HG02642 (cell line): Measurements from ENCODE around the gene FCMR.
"Not testable (repeated sequence)": the region's sequence is repeated elsewhere in the genome, so short reads cannot be mapped to it uniquely, and the experiment has no call there.

Source experiments
- ATAC-seq: cut with Tn5 transposase; IDR thresholded peaks from one replicate; pipeline ENCODE4 v1.9.1; 2021; ENCODE audit warnings: mild to moderate bottlenecking; ENCODE audit not compliant: unreplicated experiment, poor library complexity

FCMR gene

DNA sequence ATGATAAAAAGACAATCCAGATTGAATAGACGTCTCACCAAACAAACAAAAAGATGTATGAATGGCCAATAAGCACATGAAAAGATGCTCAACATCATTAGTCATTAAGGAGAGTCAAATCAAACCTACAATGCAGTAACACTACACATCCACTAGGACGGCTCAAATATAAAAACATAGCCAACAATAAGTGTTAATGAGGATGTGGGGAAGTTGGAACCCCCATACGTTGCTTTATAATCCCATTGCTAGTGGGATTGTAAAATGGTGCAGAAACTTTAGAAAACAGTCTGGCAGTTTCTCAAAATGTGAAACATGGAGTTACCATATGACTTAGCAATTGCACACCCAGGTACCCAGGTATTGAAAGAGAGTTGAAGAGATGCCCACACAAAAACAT is 39.2 kb downstream of the FCMR start:
- no peak for ATAC-seq

DNA sequence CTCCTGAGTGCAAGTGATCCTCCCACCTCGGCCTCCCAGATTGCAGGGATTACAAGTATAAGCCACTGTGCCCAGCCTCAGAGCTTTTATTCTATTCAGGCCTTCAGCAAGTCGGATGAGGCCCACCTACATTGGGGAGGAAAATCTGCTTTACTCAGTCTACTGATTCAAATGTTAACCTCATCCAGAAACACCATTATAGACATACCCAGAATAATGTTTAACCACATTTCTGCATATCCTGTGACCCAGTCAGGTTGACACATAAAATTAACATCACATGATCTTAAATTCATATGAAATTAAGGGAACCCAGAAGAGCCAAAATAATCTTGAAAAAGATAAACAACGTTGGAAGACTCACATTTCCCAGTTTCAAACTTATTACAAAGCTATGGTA is 41.4 kb downstream of the FCMR start:
- ATAC-seq: no peak

DNA sequence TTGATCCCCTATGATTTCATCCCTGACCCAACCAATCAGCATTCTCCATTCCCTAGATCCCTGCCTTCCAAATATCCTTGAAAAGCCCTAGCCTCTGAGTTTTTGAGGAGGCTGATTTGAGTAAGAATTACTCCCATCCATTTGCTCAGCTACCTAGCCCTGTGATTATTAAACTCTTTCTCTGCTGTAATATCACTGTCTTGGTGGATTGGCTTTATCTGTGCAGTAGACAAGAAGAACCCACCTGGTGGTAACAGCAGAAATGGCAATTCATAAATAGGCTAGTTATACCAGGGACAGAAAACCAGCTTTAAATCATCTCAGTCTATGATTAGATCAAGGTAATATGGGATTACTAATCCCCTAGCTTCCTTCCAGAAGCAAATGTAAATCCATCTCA is 43.3 kb downstream of the FCMR start:
- ATAC-seq: no peak

DNA sequence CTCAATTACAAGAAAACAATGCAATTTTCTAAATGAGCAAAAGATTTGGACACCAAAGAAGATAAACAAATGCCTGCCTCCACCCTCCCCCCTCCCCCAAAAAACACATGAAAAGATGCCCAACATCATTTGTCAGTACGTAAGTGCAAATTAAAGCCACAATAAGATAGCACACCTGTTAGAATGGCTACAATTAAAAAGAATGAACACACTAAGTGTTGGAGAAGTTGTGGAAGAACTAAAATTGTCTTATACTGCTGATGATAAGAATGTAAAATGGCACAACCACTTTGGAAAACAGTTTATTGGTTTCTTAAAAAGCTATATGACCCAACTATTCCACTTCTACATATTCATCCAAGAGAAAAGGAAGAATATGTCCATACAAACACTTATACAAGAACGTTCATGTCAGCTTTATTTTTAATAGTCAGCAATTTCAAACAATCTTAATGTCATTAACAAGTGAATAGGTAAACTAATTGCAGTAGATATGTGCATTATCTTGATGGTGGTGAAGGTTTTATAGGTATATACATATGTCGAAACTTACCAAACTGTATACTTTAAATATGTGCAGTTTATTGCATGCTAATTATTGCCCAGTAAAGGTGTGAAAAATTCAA is 45.9 kb downstream of the FCMR start:
- no peak for ATAC-seq

DNA sequence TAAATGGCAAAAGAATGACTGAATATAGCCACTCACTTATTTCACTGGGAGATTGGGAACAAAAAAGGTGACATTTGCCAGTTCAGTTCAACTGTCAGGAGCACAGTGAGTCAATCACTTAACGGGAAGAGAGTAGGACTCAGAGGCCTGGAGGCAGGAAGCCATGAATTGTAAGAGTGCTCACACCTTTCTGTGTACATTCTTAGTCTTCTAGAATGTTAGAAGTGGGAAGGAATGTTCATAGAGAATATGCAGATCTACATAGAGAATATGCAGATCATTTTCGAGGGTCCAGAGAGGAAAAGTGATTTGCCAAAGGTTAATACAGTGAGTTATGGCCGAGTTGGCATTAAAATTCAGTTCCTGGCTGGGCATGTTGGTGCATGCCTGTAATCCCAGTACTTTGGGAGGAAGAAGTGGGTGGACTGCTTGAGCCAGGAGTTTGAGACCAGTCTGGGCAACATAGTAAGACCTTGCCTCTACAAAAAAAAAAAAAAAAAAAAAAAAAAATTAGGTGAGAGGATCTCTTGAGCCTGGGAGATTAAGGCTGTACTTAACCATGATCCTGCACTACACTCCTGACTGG is 48.0 kb downstream of the FCMR start:
- ATAC-seq: no peak

DNA sequence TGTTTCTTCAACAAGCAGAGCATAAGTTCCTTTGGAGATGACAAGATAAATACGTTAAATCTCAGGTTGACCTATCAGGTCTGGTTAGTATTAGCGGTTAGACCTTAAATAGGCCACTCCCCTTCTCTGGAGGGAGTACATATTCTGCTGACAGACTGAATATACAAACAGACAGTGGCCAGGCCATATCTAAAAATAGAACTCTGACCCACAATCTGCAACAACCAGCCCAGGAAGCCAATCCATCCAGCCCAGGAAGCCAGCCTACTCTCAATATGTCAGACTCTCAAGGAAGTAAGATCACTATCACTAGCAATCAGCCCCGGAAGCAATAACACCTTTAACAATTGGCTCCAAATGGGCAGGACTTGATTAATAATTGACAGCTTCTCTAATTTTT is 49.6 kb downstream of the FCMR start:
- ATAC-seq: no peak

DNA sequence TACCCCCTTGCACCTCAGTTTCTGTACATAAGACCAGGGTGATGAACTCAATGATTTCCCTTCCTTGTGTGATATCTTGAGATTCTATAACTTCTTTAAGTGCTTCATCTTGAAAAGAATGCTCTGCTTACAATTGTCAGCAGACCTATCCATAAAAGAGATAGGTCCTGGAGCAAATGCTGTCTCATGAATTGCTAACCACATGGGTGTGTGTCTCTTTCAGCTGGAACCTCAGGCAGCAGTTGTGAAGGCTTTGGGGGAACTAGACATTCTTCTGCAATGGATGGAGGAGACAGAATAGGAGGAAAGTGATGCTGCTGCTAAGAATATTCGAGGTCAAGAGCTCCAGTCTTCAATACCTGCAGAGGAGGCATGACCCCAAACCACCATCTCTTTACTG is 53.5 kb downstream of the FCMR start:
- ATAC-seq: no peak

DNA sequence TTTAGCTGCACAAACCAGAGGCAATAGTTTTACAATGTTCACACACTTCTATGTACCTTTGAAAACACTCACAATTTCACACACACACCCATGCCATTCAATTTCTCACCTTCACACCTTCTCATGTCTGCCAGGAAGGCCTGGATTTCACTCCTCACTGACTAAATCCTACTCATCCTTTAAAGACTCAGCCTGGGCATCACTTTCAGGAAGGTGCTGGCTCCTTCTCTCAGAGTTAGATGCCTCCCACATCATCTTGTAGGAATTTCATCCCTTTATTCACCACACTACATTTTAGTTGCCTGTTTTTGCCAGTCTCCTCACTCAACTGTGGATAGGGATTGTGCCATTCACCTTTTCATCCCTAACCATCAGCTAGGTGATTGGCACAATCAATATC is 54.0 kb downstream of the FCMR start:
- ATAC-seq: no peak

DNA sequence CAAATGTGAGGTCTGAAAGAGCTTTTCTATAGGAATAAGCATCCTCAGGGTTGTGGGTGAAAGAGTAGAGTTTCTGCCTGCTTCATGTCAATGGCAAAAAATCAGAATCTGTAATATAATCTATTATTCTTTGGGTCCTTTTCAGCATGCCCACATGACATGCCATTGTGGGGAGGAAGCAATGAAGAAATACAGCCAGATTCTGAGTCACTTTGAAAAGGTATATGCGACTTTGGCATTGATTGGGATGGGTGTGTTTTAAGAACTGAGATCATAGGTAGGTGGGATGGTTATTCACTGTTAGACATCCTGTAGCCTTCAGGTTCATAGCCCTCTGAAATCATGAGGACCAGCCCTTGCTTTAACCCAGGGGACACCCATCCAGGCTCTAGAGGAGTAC is 54.5 kb downstream of the FCMR start:
- ATAC-seq: no peak

DNA sequence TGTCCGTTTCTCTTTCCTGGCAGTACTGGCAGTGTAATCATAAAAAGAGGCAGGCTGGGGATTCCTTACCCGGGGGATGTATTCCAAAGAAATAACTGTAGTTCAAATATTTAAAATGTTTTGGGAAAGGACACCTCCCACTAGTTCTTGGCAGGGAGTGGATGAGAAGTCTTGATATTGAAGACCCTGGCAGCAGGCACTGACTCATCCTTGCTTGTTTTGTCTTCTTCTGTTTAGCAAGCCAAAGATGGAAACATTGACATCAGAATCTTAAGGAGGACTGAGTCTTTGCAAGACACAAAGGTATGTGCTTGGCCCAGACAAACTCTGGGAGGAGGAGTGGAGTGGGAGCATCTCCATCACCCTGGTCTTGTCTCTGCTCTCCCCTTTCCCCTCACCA is 55.7 kb downstream of the FCMR start:
- no peak for ATAC-seq

DNA sequence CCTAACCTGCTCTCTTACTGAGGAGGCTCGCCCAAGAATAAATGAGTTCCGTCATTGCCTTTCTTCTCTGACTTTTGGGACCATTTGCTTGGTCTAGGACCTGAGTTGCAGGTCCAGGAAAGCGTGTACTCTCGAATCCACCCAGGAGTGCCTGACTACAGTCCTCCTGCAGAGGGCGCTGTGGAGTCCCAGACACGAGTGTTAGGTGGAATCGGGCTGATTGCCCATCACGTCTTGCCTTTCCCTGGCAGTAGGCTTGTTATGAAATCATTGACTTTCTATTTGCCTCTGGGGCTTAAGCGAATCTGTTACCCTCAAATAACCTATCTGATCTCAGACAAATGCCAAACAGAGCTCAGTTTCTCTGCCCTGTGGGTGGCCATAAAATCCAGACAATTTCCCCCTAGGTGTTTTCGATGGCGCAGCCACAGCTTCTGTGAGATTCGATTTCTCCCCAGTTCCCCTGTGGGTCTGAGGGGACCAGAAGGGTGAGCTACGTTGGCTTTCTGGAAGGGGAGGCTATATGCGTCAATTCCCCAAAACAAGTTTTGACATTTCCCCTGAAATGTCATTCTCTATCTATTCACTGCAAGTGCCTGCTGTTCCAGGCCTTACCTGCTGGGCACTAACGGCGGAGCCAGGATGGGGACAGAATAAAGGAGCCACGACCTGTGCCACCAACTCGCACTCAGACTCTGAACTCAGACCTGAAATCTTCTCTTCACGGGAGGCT is 56.6 kb downstream of the FCMR start, which contains the start of gene IL20:
TSS of gene IL20 (plus strand) at position 685 of the 733 bp plus-strand sequence. CDS start 230 bp downstream, outside the sequence.
- no peak for ATAC-seq

DNA sequence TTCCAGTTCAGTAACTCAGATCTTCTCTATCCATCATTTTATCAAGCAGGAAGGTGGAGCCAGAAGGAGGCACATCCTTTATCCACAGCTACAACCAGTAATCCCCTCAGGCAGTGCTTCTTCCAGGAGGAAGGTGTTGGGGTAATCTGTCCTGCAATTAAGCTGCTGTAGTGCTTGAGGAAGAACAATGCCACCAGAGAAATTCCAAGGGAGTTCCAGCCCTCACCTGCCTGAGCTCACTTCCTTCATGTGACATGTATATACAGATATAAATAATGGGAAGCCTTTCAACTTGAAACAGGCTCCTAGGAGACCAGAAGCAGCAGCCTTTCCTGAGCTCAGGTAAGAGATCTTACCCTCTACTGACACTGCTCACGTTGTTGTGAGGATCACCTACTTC is 58.5 kb downstream of the FCMR start:
- no peak for ATAC-seq

DNA sequence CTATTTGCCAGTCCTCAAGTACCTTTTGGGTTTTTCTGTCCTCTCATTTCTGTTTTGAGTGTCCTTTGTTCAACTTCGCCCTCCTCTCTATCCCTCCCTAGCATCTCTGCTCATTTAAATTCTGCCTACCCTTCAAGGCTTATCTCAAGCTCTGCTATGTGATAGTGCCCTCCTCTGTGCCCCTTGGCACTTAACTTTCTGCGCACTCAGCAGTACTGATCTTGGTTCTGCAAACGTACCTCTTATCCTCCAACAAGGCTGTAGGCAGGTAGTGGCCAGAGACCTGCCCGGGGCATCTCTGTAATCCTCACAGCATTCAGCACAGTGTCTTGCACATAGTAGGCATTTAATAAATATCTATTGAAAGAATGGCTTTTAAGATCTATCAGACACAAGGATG is 61.6 kb downstream of the FCMR start:
- ATAC-seq: no peak

DNA sequence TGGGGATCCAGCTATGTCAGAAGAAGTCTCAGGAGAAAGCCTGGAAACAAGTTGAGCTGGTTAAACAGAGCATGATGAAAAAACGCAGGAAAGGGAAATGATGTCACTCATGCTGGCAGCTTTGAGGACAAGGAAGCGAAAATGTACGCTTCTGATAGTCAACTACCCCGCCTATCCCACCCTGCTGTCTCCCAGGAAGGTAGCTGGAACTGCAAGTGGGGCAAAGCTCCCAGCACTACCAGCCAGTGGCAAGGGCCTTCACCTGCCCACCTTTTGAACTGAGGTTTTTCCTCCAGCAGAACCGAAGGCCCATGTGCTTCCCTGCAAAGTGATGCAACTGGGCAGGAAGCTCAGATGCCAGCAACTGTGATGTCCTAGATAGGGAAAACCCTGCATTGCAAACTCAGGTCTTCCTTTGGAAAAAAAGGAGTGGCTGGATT is 62.6 kb downstream of the FCMR start:
- no peak for ATAC-seq

DNA sequence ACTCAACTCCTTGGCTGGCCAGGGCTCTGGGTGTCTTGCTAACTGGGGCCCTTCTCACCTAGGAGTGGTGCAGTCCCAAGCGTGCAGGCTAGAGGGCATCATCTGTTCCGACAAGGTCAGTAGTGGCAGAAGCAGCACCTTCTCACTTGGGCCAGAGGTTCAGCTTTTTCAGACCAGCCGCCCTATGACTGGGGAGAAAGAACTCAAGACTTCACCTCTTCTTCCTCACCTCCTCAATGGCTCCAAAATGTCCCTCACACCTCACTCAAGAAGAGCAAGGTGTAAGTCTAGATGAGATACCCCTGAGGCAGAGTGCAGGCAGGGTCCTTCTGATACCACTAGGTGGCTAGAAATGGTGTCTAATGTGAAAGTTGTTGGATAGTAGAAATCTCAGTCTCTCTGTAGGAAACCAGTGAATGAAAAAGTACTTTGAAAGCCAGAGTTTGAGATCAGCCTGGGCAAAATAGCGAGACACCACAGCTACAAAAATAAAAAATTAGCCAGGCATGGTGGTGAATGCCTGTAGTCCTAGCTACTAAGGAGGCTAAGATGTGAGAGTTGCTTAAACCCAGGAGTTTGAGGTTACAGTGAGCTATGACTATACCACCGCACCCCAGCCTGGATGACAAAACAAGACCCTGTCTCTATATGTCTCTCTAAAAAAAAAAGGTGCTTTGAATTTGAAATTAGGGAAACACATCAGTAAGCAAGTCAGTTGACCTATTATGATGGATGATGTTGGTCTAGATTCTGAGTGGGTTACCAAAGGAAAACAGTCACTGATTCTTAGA is 64.9 kb downstream of the FCMR start:
- no peak for ATAC-seq

DNA sequence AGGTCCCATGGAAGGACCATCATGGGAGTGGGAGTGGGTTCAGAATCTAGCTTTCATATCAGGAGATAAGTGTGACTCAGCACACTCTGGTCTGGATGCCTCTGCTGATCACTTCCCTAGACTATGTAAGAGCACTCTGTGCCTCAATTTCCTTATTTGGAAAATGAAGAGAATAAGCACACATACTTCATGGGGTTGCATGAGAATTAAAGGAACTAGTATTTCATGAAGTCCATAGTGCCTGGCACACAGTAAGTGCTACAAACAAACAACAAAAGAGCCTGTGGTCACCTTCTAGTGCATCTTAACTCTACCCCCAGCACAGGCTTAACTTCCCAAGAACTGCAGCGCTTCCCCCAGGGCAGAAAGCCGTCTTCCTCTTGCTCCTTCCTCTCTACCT is 65.9 kb downstream of the FCMR start:
- no peak for ATAC-seq

DNA sequence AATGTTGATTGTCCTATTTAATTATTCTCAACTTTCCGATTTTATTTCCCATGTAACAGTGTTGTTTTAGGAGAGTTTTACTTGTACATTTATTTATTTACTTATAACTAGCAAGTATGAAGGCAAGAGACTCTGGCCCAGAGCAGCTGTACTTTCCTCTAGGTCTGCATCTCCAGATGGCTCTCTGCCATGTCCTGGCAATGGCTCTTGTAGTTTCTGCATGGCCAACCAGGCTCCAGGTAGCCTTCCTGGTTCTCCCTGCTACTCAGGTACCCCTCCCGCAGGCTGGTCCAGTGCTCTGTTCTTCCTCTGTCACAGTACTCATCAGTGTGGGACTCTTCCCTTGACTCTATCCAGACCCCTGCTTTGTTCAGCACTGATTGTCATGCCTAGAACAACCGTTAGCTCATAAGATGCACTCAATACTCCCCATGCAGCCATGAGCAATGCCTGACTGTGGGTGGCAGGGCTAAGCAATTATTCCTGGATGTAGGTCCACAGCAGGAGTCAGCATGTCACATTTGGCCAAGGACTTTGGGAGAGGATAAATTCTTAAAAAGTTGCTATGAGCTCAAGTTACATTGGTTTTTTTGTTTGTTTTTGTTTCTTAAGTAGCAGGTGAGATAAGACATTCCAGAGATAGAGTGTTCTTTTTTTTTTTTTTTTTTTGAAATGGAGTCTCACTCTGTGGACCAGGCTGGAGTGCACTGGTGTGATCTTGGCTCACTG is 67.2 kb downstream of the FCMR start:
- no peak for ATAC-seq

DNA sequence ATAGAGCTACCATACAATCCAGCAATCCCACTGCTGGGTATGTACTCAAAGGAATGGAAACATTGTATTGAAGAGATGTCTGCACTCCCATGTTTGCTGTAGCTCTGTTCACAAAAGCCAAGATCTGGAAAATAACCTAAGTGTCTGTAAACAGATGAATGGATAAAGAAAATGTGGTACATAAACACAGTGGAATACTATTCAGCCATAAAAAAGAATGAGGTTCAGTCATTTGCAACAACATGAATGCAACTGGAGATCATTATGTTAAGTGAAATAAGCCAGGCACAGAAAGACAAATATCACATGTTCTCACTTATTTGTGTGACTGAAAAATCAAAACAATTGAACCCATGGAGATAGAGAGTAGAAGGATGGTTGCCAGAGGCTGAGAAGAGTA is 68.0 kb downstream of the FCMR start:
- ATAC-seq: not testable (repeated sequence)
